GM19395 (cell line): ENCODE data around the gene C12orf43.
"Not testable (repeated sequence)": the region's sequence is repeated elsewhere in the genome, so short reads cannot be mapped to it uniquely, and the experiment has no call there.

Experiments
- ATAC-seq: cut with Tn5 transposase; IDR thresholded peaks from one replicate; pipeline ENCODE4 v1.9.1; 2021; ENCODE audit warnings: mild to moderate bottlenecking, moderate library complexity; ENCODE audit not compliant: unreplicated experiment

Gene C12orf43, protein sequence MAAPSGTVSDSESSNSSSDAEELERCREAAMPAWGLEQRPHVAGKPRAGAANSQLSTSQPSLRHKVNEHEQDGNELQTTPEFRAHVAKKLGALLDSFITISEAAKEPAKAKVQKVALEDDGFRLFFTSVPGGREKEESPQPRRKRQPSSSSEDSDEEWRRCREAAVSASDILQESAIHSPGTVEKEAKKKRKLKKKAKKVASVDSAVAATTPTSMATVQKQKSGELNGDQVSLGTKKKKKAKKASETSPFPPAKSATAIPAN

DNA sequence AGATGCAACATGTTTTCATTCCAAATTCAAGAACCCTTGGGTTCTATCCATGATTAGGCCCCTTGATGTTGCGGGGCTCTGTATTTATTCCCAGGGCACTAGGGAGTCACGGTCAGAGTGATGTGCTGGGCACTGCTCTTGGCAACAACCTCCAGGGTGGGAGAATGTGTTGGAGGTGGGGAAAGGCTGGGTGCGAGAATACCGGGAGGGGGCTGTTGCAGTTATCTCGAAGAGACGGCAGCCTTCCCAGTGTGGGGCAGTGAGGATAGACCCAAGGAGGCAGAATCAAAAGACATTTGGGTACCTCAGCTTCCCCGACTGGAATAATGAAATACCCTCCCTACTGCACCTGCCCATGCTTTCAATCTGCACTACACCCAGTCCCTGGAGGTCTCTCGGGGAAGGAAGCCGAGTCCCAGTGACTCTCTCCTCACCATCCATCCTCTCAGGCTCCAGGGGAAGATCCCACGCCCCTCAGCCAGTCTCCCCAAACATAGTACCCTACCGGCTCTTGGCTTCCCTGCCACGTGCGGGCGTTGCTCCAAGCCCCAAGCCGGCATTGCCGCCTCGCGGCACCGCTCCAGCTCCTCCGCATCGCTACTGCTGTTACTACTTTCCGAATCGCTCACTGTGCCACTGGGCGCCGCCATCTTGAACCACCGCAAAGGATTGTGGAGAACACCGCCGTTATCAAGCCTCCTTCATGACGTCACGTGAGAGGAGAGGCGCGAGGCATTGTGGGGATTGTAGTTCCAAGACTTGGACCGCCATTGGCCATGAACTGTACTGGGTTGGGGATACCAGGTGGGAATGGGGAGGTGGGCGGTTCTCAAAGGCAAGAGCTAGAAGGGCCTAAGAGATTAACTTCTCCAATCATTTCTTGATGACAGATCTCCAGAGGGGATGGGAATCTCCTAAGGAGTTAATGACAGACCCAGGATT, at the start of gene C12orf43:
TSS of gene C12orf43 (minus strand) at position 663 of the 942 bp plus-strand sequence. CDS start at position 650, 13 bp downstream.
- peak; percentile 96 for ATAC-seq

DNA sequence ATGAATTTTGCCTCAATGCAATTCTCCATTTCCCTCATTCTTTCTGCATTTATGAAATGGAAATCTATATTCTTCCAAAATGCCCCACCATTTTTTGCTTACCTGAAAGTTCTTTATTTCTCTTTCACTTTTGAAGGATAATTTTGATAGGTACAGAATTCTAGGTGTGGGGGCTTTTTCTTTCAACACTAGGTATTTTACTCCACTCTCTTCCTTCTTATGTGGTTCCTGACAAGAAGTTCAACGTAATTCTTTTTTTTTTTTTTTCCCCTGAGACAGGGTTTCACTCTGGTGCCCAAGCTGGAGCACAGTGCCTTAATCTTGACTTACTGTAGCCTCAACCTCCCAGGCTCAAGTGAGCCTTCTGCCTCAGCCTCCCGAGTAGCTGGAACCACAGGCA, 49.1 kb upstream of the C12orf43 start:
- ATAC-seq: no peak

DNA sequence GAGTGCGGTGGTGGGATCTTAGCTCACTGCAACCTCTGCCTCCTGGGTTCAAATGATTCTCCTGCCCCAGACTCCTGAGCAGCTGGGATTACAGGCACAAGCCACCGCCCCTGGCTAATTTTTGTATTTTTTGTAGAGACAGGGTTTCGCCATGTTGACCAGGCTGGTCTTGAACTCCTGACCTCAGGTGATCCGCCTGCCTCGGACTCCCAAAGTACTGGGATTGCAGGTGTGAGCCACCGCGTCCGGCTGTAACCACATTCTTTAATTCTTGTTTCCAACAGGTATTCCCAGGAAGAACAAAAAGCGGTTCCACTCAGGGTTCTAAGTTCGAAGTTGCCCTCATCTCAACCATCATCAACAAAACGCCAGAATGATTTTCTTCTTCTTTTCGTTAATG, 48.3 kb upstream of the C12orf43 start:
- ATAC-seq: not testable (repeated sequence)

DNA sequence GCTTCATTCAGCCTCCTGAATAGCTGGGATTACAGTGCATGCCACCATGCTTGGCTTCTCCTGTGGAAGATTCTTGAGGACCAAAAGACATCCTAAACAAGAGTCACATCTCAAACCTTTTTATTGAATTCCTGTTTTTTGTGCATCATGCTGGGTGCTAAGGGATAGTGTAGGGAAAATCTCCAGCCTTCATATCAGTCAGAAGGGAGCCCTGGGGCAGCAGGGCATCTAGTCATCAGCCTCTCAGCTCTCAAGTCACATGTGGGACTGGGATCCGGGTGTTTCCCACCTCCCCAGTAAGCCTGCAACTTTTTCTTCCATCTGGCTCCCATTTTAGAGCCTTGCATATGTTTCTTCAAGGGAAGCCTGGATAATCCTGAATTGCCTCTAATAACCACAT, 47.8 kb upstream of the C12orf43 start:
- ATAC-seq: no peak

DNA sequence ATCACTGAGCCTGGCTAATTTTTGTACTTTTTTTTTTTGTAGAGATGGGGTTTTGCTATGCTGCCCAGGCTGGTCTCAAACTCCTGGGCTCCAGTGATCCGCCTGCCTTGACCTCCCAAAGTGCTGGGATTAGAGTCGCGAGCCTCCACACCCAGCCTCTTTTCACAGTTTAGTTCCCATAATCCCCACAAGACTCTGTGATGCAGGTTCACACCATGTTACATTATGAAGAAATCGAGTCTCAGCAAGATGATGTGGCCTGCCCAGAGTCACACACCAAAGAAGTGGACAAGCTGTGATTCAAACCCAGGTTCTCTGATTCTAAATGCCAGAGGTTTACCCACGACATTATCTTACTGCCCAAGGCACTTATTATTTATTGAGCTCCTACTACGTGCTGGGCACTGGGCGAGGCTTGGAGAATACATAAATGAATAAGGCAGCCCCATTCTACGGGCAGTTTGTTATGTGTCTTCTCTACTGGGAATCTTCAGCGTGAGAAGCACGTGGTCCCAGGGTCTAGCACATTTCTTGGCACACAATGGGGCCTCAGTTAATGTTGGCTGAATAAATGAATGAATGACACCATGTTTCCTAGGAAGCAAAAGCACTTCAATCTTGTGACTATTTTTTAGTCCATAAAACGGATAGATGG, 46.2 kb upstream of the C12orf43 start:
- no peak for ATAC-seq

DNA sequence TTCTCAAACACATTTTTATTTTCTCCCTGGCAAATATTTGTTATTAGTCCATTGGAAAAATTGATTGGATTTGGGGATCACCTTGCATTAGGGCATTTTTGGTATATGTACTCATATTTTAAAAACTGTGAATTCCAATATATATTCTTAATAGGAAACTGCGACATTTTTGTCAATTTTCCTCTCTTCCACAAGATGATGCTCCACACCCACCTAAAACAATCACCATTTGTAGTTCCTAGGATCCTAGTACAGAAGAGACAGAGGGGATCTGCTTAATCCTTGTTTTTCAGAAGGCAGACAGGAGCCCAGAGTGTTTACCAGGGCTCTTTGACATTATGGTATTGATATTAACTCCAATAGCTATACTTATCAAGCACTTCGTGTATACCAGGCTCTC, 45.5 kb upstream of the C12orf43 start:
- ATAC-seq: no peak

DNA sequence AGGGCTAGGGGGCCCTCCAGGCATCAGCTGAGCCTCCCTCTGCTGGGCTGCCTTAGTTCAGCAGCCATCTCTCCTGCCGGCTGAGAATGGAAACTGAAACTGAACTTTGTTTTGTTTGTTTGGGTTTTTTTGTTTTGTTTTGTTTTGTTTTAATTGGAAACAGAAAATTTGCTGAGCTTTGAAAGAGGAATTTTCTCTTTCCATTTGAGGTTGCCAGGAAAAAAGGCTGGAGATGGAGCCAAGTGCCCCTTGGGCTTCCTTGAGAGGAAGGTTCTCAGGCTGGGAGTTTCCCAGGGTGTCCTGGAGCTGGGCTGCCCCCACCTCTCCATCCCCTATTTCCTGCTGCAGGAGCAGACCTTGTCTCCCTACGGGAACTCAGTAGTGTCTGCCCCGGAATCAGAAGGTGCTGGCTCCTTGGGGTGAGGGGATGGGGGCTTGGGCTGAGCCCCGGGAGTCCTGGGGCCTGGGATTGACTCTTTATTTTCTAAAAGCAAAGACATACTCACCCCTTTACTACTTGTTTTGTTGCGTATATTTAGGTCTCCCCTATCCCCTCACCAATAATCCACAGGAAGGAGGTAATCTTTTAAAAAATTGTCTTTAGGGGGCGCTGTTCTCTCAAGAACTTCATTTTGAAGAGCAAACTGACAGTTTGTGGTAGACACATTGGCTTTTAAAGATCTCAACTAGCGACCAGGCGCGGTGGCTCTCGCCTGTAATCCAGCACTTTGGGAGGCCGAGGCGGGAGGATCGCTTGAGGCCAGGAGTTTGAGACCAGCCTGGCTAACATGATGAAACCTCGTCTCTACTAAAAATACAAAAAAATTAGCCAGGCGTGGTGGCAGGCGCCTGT, 44.1 kb upstream of the C12orf43 start:
- ATAC-seq: peak; percentile 80

DNA sequence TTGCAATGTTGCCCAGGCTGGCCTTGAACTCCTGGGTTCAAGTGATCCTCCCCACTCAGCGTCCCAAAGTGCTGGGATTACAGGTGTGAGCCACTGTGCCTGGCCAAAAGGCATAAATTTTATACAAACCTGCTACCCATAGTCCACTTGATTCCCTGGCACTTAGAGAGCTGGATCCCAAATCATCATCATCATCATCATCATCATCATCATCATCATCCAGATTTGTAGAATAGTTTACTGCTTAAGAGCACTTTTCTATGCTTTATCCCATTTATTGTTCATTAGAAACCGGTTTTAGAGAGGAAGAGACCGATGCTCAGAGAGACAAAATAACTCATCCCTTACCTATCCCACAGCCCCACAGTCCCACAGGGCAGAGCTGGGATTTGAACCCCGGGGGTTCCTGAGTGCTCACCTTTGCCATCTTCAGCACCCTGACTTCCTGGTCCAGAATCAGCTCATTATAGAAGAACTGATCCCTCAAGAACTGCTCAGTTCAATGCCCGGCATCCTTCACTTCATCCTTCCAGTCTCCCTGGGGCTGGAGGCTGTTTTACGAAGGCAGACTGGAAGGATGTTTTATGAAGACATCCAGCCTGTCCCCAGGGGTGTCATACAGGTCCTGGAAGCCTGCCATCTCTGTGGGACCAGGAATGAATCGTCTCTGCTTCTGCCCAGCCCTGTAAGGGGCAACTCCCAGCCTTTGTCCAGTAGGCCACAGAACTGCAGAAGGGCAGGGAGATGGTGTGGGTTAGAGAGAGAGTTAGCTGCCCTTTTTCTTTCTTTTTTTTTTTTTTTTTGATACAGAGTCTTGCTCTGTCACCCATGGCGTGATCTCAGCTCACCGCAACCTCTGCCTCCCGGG, 43.0 kb upstream of the C12orf43 start:
- peak; percentile 18 for ATAC-seq

DNA sequence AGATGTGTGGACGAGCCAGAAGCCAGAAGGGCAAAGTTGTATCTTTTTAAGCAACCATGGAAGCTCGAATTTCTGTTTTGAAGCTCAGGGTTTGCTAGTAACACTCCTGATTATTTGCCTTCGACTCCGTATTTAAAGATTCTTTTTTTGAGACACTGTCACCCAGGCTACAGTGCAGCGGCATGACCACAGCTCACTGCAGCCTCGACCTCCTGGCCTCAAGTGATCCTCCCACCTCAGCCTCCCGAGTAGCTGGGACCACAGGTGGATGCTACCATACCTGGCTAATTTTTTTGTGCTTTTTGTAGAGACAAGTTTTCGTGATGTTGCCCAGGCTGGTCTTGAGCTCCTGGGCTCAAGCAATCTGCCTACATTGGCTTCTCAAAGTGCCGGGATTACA, 41.5 kb upstream of the C12orf43 start:
- no peak for ATAC-seq

DNA sequence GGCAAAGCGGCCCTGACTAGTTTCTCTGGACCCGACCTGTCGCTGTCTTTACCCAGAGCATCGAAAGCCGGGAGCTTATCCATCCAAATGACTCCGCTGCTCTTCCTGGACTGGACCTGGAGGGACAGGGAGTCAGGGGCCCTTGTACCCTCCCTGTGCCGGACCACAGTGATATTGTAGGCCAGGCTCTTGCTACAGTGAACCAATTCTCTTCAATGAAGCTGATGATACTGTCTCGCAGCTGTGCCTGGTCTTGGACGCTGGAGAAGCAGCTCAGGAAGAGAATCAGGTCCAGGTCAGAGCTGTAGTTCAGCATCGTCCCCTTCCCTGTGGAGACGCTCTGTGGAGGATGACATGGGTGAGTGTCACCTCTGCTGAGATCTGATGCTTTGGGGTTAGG, 37.4 kb upstream of the C12orf43 start:
- ATAC-seq: no peak

DNA sequence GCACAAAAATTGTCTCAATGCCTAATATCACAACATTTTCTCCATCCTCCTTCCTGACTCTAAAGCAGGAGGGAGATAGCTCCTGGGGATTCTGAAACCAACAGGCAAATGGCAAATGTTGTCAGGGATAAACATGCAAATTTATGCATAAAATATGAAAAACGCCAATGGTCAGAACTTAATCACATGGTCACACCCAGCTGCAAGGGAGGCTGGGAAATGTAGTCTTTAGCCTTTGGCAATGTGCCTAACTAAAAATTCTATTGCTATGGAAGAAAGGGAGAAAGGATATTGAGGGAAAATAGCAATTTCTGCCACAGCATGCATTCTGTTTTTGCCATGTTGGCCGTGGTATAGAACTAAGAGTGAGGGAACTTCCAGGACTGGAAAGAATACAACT, 34.4 kb upstream of the C12orf43 start:
- ATAC-seq: no peak

DNA sequence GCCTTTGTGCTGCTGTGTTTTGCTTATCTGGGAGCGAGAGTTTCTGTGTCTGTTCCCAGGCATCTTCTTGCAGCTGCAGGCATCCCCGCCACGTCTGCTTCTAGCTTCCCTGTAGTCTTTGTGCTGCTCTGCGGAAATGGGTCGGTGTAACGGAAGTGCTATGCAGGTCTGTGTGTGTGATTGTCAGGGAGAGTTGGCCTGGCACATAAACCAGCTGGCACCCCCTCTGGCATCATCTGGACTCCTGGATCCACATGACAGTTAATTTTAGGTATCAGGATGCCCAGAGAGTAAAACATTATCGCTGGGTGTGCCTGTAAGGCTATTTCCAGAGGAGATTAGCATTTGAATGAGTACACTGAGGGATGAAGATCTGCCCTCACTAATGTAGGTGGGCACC, 32.2 kb upstream of the C12orf43 start:
- ATAC-seq: no peak

DNA sequence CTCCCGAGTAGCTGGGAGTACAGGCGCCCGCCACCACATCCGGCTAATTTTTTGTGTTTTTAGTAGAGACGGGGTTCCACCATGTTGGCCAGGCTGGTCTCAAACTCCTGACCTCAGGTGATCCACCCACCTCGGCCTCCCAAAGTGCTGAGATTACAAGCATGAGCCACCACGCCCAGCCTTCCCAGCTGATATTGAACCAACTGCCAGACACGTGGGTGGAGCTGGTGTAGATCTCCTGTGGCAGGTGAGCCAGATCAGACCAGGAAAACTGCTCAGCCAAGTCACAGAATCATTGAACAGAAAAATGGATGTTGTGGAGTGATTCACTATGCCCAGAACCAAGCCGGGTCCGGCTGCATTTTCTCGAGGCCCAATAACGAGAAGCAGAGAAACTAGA, 31.1 kb upstream of the C12orf43 start:
- not testable (repeated sequence) for ATAC-seq

DNA sequence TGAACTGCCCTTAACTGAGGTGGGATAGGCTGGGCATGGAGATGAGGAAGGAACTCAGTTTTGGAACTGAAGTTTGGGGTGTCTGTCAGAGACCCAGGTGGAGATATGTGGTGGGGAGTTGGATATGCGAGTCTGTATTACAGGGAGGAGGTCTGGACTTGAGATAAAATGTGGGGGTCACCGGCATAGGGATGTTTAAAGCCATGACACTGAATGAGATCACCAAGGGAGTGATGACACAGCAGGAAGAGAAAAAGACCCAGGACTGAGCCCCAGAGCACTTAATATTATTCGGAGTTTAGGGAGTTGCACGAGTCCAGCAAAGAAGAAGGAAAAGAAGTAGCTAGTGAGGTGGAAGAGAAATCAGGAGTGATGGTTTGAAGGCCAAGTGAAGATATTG, 26.8 kb upstream of the C12orf43 start:
- ATAC-seq: no peak

DNA sequence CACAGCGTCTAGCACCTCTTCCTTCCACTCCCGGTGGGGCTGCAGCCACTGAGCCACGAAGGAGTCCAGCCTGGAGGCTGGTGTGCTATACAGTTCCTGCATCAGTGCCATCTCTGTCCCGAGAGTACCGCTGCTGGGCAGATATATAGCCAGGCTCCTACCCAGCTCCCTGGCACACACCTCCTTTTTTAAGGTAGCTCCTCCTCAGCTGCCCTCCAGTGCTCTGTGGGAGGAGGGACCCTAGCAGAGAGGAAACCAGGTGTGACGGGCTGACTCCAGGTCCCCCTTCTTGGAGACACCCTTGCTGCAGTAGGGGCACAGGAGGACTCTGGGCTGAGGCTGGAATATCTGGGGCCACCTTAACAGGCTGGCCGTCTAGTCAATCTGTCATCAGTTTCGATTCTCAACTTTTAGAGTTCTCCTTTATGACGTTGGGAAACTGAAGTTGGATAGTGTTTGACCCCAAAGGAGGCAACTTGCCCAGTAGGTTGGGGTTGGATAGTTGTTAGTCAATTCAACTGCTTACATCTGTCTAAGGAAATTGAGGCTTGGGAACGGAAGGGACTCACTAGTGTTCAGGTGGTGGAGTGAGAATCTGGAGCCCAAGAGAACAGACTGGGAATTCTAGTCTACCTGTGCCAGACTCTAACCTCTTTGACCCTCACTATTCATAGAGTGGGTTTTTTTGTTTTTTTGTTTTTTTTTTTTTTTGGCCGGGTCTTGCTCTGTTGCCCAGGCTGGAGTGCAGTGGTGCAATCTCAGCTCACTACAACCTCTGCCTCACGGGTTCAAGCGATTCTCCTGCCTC, 22.8 kb upstream of the C12orf43 start, which contains the start of gene OASL:
TSS of gene OASL (minus strand) at position 386 of the 808 bp plus-strand sequence. CDS start at position 111, 275 bp downstream.
- ATAC-seq: peak; percentile 75

DNA sequence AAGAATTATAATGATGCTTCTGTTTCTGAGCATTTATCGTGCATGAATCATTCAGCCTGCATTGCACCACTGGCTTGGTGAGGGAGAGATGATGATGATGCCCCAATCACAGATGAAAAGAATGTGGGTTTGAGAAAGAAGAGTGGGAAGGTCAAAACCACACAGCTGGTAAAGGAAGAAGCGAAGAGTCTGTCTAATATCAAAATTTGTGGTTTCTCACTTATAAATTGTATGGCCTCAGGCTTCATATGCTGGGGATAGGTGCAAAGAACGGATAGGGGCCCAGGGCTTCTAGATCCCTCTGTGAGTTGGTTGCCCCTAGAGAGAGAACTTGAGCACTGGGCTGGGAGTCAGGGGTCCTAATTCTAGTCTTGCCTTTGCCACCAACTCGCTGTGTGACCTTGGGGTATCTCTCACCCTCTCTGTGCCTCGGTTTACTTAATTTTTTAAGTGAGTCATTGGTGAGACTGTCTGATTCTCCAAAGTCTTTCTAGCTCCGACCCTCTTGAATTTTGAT, 20.6 kb upstream of the C12orf43 start:
- ATAC-seq: no peak

DNA sequence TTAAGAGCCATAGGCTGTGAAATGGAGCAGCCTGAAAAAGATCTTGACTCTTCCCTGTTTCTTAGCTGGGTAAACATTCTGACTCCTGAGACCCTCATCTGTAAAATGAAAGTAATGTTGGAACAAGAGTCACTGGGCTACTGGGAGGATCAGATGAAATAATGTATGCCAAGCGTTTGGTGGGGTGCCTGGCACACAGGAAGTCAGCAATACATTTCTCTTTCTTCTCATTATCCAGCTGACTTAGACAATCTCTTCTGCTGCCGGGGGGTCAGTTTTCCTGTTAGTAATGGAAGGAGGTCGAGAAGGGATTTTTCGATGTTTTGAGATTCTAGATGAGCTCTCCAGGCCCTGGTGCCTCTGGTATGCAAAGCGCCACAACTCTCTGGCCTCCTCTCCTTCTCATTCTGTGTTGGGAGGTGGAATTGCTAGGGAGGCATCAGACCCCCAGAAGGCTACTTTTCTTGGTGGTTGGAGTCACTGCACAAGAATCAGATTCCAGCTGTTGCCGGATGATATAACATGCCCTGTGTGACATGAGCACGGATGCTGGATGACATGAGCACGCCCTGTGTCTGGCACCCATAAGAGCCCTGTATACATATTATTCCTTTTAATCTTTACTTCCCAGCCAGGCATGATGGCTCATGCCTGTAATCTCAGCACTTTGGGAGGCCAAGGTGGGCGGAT, 18.5 kb upstream of the C12orf43 start:
- ATAC-seq: no peak
